Fibroblast of the conjunctiva (primary cell): Measurements from ENCODE around the gene HCST.
A peak's percentile ranks its signal among the peaks of the same experiment; 100 is the strongest.
"Not testable (repeated sequence)": the region's sequence is repeated elsewhere in the genome, so short reads cannot be mapped to it uniquely, and the experiment has no call there.

Experiments used
- DNase-seq: peaks from one replicate; pipeline ENCODE4 v3.0.0-alpha.2; 2010; ENCODE audit warnings: low read depth

Gene HCST

DNA sequence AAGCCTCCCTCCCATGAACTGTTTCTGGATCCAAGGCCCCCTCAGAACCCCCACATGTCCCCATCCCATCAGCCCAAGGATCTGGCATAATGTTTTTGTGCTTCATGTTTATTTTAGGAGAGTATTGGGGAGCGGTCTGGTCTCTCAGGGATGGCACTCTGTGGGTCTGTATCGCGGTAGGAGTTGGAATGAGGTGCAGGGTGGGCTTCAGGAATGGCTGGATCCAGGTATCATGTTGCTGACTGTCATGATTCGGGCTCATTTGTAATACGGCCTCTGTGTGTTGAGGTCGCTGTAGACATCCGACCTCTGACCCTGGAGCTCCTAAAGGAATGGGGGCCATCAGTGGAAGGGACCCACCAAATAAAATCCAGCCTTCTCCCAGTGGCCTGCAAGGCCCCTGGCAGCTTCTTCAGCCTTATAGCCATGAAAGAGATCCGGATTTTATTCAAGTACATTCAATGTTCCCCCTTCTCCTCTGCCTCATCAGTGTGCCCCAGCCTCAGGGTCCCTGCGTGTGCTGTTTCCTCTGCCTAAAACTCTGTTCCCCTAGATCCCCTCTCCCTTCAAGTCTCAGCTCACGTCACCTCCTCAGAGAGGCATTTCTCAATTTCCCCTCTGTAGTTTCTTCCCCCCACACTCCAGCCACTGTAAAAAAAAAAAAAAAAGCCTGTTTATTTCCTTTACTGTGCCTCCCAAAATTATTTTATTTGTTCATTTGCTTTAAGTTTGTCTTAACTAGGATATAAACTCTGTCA lies 2.2 kb downstream of the HCST start:
- DNase-seq: no peak

DNA sequence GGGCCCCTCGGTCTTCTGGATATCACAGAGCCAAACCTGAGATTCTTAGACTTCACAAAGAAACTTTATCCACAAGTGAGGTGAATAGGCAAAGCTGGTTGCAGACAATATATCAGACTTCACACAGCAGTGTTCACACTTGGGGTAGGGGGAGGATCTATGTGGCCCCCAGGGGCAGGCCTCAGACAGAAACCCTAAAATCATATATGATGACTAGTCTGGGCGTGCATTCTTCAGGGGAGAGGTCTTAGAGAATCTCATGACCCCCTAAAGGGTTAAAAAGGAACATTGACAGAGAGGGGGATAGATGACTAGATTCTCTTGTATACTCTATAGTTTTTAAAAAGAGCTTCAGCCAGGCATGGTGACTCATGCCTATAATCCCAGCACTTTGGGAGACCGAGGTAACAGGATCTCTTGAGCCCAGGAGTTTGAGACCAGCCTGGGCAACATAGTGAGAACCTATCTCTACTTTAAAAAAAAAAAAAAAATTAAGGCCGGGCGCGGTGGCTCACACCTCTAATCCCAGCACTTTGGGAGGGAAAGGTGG lies 2.9 kb downstream of the HCST start:
- no peak for DNase-seq

DNA sequence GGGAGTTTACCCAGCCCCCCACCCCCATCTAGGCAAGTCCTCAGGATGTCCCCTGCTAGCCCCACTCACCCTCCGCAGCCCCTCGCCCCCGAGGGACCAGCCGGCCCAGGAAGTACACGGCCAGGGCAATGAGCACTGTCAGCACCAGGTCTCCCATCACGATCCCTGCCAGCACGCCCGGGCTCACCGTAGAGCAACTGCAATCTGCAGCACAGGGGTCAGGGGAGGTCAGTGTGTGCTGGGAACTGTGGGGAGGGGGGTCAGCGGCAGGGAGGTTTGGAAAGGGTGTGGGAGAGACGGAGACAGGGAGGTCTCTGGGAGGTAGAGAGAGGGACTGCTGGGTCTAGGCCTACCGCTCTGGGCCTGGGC lies 5.0 kb downstream of the HCST start:
- DNase-seq: no peak

DNA sequence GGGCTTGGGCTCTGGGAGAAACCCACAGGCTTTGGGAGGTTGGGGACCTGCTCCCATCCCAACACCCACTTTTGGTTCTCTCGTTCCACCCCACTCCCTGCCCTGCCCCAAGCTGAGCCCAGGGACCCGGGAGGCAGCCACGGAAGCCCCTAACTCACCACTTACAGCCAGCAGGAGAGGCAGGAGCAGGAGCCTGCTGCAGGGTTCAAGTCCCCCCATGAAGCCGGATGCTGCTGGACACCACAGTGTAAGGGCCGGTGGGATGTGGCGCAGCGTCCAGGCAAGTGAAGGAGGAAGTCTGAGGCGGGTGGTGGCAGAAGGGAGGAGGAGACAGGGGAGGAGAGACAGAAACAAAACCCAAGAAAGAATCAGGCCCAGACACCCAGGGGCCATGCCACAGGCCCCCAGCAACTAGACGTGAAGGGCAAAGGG lies 5.7 kb downstream of the HCST start, which contains the start of gene TYROBP:
Gene TYROBP (minus strand): TSS at position 286 of the 432 bp plus-strand sequence. CDS start 67 bp downstream, at position 219.
- no peak for DNase-seq

DNA sequence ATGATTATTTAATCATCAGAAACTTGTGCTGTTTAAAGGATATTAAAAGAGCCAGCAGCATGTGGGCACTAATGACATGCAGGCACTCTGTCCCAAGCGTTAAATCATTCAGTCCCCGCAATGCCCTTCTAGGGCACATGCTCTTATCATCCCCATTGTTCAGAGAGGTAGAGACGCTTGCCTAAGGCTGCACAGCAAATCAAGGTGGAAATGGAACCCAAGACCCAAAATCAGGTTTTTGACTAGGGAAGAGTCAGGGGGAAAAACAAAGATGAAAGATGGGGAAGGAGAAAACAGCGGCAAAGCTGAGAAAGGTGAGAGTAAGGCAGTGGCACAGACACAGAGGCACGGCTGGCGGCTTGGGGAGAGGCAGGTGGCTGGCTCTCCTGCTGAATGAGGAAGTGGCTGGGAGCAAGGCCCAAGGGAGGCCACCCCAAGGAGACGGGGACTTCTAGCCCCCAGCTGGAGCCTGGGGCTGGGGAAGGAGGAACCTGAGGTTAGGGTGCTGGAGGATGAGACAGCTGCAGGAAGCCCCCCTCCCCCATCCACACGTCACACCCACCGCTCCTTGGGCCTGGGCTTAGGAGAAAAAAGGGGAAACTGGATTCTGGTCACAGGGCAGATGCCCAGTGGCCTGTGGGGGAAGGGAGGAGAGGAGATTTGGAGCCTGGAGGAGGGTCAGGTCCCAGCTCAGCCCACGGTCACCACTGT lies 6.8 kb downstream of the HCST start:
- no peak for DNase-seq

DNA sequence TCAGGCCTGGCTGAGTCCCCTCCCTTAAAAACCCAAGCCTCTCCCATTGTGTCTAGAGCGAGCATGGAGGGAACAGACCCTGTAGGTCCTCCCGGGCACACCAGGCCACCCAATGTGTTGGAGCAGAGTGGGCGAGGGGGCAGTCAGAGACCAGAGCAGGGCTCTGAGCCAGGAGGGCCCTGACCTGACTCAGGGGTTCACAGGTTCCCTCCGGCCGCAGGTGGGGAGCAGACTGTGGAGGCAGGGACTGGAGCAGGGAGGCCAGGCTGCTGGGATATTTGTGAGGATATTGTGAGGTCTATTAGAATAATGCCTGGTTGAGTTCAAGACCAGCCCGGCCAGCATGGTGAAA lies 7.3 kb downstream of the HCST start:
- no peak for DNase-seq

DNA sequence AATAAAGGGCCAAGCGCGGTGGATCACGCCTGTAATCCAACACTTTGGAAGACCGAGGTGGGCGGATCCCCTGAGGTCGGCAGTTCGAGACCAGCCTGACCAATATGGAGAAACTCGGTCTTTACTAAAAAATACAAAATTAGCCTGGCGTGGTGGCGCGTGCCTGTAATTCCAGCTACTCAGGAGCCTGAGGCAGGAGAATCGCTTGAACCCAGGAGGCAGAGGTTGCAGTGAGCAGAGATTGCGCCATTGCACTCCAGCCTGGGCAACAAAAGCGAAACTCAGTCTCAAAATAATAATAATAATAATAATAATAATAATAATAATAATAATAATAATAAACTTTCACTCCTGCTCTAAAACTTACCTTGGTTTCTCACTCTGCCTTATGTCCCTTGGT lies 8.0 kb downstream of the HCST start:
- DNase-seq: not testable (repeated sequence)

DNA sequence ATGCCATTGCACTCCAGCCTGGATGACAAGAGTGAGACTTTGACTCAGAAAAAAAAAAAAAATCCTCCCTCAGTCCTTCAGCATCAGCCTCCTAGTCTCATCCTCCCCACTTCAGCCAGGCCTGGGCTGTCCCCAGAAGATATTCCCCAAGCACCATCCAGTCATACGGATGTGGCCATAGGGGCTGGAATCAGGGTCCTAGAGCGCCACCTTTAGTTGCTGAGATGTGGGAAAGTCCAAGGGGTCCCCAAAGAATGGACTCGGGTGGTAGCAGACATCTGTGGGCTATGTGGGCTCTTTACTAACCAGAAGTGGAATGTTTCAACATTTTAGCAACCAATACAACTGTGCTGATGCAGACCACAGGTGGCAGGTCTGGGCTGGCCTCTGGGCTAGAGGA lies 8.8 kb downstream of the HCST start:
- DNase-seq: no peak

DNA sequence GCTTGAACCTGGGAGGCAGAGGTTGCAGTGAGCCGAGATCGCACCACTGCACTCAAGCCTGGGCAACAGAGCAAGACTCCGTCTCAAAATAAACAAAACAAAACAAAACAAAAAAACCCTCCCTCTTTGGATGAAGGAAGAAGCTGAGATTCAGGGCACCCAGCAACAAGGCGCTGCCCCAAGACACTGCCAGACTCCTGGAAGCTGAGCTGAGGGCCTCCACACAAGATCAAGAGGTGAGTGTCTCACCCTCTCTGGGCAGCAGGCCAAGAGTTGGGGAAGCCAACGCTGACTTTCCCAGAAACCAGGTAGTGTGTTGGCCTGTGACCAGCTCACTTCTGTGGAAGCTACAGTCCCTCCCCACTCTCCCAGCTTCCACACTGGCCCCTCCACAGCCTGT lies 9.5 kb downstream of the HCST start:
- no peak for DNase-seq

DNA sequence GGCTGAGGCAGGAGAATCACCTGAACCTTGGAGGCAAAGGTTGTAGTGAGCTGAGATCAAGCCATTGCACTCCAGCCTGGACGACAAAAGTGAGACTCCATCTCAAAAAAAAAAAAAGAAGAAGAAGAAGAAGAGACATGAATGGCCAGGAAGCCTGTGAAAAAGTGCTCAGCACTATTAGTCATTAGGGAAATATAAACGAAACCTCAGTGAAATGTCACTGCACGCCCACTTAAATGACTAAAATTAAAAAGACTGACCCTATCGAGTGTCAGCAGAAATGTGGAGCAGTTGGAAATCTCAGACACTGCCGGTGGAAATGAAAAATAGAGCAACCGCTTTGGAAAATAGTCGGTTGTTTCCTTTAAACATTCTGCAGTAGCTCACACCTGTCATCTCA lies 11.3 kb downstream of the HCST start:
- no peak for DNase-seq

DNA sequence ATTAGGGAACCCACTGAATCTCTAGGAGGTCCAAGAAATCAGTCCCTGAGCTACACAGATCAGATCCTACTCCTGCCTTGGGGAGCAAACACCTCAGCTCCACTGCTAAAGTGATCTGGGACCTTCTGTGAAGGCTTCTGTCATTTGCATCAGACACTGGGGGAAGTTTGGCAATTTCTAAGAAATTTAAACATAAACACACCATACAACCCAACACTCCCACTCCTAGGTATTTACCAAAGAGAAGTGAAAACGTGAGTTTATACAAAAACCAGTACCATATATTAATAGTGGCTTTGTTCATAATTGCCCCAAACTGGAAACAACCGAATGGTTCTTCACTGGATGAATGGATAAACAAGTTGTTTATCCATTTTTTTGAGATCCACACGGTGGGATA lies 13.1 kb downstream of the HCST start:
- no peak for DNase-seq

DNA sequence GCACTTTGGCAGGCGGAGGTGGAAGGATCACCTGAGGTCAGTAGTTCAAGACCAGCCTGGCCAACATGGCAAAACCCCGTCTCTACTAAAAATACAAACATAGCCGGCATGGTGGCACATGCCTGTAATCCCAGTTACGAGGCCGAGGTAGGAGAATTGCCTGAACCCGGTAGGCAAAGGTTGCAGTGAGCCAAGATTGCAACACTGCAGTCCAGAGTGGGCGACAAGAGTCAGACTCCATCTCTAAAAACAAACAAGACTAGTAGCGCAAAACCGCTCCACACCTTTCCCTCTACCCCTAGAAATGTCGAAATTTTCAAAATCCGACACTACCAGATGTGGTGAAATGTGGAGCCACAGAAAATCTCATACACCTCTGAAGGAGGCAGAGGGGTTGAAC lies 17.0 kb downstream of the HCST start:
- no peak for DNase-seq

DNA sequence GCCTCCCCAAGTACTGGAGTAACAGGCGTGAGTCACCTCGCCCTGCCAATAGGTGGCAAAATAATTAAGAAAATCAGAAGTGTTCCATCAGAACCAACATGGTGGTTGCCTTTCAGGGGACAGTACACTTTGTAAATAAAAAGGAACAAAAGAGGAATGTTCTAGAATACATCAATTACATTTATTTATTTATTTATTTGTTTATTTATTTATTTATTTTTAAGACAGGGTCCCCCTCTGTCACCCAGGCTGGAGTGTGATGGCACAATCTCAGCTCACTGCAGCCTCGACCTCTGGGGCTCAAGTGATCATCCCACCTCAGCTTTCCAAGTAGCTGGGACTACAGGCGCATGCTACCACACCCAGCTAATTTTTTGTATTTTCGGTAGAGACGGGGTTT lies 18.7 kb downstream of the HCST start:
- DNase-seq: no peak

DNA sequence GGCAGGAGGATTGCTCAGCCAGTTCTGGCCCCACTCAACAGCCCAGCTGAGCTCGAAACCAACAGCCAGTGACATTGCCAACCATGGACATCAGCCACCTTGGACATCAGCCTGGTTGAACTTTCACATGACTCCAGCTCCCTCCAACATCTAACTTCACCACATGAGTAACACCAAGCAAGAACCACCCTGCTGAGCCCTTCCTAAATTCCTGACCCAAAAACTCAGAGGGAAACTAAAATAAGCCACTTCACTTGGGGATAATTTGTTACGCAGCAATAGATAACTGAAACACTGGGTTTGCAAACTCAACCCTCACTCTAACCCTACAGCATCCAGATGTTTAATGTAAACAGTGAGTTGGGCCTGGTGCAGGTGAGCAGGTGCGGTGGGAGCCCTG lies 23.2 kb downstream of the HCST start:
- DNase-seq: no peak

DNA sequence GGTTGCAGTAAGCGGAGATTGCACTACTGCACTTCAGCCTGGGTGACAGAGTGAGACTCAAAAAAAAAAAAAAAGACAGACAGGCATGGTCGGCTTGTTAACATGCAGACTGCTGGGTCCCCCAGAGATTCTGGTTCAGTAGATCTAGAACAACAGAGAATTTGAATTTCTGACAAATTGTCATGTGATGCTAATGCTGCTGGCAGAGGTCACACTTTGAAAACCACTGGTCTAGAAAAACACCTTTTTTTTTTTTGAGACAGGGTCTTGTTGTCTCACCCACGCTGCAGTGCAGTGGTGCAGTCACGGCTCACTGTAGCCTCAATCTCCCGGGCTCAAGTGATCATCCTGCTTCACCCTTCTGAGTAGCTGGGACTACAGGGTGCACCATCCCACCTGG lies 26.2 kb downstream of the HCST start:
- DNase-seq: no peak

DNA sequence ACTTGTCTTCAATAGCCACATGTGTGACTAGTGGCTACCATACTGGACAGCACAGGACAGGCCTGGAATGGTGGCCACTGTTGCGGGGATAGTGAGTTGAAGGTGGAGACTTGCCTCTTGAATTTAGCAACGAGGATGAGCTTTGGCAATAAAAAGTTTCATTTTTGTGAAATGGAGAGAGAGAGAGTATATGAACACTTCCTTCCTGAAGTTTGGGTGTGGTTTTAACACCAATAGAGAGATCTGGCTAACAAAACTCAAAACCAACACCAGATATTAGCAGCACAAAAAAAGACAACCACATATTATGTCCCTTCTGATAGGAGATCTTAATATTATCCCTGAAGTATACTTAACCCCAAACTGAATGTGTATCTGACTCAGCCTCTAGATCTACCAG lies 27.5 kb downstream of the HCST start:
- no peak for DNase-seq

DNA sequence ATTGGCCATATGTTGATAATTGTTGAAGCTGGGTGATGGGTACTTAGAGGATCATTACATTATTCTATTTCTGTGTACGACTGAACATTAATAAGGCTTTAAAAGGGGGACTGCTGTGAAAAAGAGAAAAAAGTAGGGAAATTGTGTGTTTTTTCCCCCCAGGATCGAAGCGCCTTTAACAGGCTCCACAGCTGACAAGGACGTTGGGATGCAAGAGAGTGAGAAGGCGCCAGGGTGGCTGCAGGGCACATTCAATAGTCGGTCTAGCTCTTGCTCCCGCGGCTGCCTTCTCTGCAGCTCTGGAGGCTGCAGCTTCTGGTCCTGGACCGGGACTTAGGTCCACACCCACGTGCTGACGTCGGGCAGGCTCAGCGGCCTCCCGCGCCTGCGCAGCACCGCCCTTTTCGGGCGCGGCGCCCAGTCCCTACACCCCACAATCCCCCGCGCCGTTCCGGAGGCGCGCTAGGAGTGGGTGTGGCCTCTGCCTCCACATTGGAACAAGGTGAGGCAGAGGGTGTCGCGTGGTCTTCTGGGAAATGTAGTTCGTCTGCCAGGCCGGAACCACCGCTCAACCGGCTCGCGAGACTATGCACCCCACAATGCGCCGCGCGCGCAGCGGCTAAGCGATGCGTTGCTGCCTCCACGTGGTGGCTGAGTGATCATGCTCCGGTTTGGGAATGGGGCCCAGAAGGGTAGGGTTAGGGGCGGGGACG lies 29.0 kb downstream of the HCST start:
- peak; percentile 100 for DNase-seq

DNA sequence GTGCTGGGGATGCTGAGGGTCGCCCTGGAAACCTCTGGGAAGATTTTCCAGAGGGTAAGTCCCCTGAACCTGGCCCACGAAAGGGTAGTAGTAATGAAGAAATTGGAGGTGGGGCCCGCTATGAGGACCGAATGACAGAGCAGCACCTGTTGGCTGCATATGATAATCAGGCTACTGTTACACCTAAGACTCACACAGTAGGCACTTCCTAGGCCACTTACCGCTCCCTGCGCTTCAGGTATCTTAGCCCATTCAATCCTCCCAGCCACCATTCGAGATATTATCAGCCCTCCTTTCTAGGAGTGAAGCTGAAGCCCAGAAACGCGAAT lies 29.5 kb downstream of the HCST start:
- DNase-seq: no peak

DNA sequence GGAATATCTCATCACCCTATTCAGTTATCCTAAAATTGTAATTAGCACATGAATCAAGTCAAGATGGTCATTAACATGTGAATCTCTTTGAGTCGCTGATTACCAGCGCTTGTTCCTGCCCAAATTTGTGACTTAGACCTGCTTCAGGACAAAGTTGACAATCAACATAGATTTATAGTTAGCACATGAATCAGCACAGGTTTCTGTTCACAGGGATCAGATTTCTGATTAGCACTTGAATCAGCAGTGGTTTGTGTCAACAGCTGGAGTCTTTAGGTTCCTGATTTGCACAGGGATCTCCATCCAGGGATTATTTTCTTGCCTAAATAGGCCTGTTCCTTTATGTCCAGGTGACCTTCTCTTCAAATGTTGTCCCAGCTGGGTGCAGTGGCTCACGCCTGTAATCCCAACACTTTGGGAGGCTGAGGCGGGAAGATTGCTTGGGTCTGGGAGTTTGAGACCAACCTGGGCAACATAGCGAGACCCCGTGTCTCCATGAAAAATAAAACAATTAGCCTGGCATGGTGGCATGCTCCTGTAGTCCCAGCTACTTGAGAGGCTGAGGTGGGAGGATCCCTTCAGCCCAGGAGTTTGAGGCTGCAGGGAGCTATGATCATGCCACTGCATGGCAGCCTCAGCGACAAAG lies 30.1 kb downstream of the HCST start:
- no peak for DNase-seq

DNA sequence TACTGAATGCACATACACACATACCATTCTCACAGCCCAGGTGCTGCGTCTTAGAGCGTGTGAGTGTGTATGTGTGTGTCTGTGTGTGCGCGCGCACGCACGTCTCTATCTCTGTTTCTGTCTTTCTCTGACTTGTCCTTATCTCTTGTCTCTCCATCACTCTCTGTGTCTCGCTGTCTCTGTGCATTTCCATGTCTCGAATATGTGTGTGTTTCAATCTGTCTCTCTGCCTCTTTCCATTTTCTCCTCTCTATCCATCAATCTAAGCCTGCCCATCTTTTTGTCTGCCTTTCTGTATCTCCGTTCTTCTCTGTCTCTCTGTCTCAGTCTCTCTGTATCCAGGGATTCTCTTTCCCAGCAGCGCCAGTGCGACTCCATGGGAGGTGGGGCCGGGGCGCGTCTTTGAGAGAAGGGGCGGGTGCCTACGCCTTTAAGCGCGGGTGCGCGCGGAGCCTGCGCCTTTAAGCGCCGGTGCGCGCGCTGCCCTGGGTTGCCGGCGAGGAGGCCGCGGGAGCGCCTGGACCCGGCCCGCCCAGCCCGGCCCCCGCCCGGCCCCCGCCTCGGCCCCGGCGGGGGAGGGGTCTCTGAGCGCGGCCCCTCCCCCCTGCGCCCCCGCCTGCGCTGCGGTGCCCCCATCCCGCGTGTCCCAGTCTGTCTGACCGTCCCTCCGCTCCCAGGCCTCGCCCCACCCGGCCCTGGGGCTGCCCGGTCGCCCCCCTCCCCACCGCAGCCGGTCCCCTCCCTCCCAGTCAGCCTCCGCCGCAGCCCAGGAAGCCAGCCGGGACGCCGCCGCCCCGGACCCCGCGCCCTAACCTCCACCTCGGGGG lies 33.8 kb downstream of the HCST start, which contains the start of gene LRFN3:
Gene LRFN3 (plus strand): TSS at position 464 of the 827 bp plus-strand sequence. CDS start 3,052 bp downstream, outside the sequence.
- no peak for DNase-seq

DNA sequence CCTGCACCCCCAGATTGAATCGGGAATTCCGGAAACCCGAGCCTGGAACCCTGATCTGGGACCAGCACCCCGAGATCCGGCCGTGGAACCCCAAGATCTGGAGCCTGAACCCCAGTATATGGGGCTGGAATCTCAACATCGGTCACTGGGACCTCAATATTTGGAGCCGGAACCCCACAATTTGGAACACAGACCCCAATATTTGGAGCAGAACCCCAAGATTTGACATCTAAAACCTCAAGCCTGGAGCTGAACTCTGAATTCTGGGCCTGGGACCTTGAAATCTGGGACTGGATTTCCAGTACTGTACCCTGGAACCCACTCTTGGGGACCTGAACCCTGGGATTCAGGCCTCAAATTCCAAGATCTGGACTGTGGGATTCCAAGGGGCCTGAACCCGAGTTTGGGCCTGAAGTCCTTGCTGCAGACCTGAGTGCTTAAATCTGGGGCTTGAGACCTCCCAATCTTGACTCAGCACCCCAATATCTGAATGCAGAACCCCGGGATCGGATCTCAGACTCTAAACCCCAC lies 34.5 kb downstream of the HCST start:
- DNase-seq: no peak
